Upper lobe of right lung (tissue), 1 donor: ENCODE data around the gene DCAF11. TPM values are rescaled to one million over a fixed set of nuclear protein-coding genes. Genes with fewer than 3 reads are reported as not detected.

Experiments used
- ATAC-seq: fragments of 200-7000 bp; cut with Tn5 transposase; one replicate; pipeline ENCODE4 v1.9.1; 2020; ENCODE audit warnings: mild to moderate bottlenecking, moderate library complexity
- DNase-seq: peaks from one replicate; pipeline ENCODE4 v3.0.0-alpha.2; 2020
- H3K27ac ChIP-seq: fragments of 200-600 bp; one replicate; pipeline ENCODE4 v1.8.0; 2022
- H3K27me3 ChIP-seq: fragments of 200-600 bp; one replicate; pipeline ENCODE4 v1.8.0; 2022; ENCODE audit warnings: mild to moderate bottlenecking
- H3K36me3 ChIP-seq: fragments of 200-600 bp; one replicate; pipeline ENCODE4 v1.8.0; 2022
- H3K4me1 ChIP-seq: fragments of 200-600 bp; one replicate; pipeline ENCODE4 v1.8.0; 2022
- H3K4me3 ChIP-seq: fragments of 200-600 bp; one replicate; pipeline ENCODE4 v1.8.0; 2022; ENCODE audit warnings: mild to moderate bottlenecking
- H3K9me3 ChIP-seq: fragments of 200-600 bp; one replicate; pipeline ENCODE4 v1.8.0; 2022
- intact Hi-C: fragments of 100-400 bp; cut with DNase I; formaldehyde crosslinking; loops from one replicate; pipeline ENCODE4 v1.11.0; 2022
- total RNA-seq: library from RNA; stranded (reverse); fragmentation: NEBNext Ultra II Directional; extraction: Animal tissue kit (Norgen Biotek cat#: 25700); gene quantifications from one replicate; pipeline ENCODE4 v1.2.1, GENCODE V29; 2021
- TF ChIP-seq, protein P1 (sequence below): fragments of 200-600 bp; IDR thresholded peaks from one replicate; pipeline ENCODE4 v1.8.0; 2022; ENCODE audit warnings: antibody characterized with exemption
- donor health status: DM: no; HTN: yes; CAD: no; lungs with severe emphysema.

Gene DCAF11
- total RNA-seq, 1 donor from 2014 or later, result 57.8 TPM

GRCh38 chr14:24072436-24072835, 42.1 kb upstream of the DCAF11 start:
- intact Hi-C loops, result no loop called here
- Histone ChIP-seq H3K4me1 (no peaks in the 10 kb centered on the region), H3K27me3 (peaks cover 8% of the 10 kb centered on the region), H3K36me3 (no peaks in the 10 kb centered on the region), H3K9me3 (no peaks in the 10 kb centered on the region), H3K4me3 (no peak overlapping the region), H3K27ac (no peak overlapping the region)
- DNase-seq (no peak), ATAC-seq (no peak)
- TF ChIP-seq, protein P1, sequence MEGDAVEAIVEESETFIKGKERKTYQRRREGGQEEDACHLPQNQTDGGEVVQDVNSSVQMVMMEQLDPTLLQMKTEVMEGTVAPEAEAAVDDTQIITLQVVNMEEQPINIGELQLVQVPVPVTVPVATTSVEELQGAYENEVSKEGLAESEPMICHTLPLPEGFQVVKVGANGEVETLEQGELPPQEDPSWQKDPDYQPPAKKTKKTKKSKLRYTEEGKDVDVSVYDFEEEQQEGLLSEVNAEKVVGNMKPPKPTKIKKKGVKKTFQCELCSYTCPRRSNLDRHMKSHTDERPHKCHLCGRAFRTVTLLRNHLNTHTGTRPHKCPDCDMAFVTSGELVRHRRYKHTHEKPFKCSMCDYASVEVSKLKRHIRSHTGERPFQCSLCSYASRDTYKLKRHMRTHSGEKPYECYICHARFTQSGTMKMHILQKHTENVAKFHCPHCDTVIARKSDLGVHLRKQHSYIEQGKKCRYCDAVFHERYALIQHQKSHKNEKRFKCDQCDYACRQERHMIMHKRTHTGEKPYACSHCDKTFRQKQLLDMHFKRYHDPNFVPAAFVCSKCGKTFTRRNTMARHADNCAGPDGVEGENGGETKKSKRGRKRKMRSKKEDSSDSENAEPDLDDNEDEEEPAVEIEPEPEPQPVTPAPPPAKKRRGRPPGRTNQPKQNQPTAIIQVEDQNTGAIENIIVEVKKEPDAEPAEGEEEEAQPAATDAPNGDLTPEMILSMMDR, result no peak

DNA sequence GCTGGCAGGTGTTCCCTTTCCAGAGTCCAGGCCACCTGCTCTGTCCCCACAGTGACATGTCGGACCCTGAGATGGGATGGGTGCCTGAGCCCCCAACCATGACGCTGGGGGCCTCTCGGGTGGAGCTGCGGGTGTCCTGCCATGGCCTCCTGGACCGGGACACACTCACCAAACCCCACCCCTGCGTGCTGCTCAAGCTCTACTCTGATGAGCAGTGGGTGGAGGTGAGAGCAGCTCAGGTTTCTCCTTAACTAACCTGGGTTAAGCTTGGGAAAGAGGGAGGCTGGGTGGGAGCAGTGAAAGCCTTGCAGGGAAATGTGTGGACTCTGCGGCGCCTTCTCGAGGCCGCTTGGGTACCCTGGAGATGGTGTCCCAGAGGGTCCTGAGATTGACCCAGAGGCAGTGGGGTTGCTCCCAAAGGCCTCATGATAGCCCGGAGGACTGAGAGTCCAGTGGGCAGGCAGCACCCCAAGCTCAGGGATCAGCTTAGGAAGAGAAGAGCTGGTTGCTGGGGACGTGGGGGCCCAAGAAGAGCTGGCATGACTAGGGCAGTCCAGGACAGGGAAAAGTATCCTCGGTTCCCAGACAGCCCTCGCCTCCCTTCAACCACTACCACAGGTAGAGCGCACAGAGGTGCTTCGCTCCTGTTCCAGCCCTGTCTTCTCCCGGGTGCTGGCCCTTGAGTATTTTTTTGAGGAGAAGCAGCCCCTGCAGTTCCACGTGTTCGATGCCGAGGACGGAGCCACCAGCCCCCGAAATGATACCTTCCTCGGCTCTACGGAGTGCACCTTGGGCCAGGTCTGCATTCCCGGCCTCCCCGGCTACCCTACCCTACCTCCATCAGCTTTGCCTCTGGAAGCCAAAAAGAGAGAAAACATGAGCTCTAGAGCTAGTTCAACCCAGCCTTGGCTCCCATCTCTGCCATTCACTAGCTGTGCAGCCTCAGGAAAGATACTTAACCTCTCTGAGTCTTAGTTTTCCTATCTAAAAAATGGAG, 41.4 kb upstream of the DCAF11 start:
- Histone ChIP-seq H3K4me1 (no peaks in the 10 kb centered on the region), H3K9me3 (no peaks in the 10 kb centered on the region), H3K36me3 (no peaks in the 10 kb centered on the region), H3K27me3 (peaks cover 8% of the 10 kb centered on the region), H3K27ac (no peak overlapping the region), H3K4me3 (no peak overlapping the region)
- intact Hi-C loops, result no loop called here
- DNase-seq (no peak), ATAC-seq (no peak)
- TF ChIP-seq, protein P1, result no peak

DNA sequence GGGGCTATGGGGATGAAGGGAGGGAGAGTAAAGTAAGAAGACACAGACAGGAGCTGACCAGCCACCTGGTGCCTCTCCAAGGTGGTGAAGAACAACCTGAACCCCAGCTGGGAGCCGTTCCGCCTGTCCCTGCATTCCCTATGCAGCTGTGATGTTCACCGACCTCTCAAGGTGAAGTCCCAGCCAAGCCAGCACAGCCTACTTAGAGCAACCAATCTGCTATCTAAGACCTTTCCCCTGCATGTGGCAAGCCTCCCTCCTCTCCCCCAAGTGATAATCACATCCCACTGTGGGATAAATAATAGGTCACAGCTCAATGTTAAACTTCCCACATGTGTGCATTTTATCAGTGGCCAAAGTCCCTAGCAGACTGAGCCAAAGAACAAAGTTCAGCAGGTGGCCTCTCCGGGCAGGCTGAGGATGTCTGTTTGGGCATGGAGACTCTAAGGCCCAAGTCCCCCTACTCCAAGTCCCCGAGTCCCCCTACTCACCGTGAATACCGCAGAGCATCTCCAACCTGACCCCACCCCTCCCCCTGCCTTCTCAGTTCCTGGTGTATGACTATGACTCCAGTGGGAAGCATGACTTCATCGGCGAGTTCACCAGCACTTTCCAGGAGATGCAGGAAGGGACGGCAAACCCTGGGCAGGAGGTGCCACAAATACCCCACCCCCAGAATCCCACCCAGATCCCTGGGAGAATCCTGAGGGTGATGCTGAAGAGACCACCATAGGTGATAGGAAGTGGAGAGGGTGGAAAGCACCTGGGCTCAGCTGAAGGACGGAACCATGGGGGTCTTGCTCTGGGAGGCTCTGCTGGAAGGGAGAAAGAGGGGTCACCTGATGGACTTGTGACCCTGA, 39.7 kb upstream of the DCAF11 start:
- Histone ChIP-seq H3K9me3 (no peaks in the 10 kb centered on the region), H3K4me3 (no peak overlapping the region), H3K4me1 (no peaks in the 10 kb centered on the region), H3K27me3 (peaks cover 8% of the 10 kb centered on the region), H3K36me3 (no peaks in the 10 kb centered on the region), H3K27ac (no peak overlapping the region)
- ATAC-seq (no peak), DNase-seq (no peak)
- TF ChIP-seq, protein P1, result no peak
- intact Hi-C loops, result no loop called here

DNA sequence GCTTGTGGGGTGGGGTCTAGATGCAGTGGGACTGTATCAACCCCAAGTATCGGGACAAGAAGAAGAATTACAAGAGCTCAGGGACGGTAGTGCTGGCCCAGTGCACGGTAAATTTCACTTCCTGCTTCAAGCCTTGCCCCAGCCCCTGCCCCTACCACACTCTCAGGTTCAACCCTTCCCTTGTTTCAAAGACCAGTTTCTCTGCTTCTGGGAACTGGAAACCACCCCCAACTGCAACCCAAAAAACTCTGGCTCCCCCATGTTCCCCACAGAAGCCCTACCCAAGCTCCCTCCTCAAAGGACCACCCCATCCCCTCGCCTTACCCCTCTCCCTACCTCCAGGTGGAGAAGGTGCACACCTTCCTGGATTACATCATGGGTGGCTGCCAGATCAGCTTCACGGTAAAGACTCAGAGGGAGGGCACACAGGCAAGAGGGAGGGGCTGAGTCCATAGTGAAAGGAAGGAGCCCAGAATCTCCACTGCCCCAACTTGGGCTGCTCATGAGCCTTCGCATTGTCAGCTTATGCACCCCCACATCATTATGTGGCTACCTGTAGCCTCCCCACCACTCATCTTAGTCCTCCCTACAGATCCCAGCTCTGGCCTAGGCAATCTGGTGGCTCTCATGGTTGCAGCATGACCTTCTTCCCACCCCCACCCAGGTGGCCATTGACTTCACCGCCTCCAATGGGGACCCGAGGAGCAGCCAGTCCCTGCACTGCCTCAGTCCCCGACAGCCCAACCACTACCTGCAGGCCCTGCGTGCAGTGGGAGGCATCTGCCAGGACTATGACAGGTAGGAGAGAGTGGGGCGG, 38.9 kb upstream of the DCAF11 start:
- peaks cover 8% of the 10 kb centered on the region for H3K27me3 ChIP-seq
- no peak overlapping the region for H3K27ac ChIP-seq
- no peaks in the 10 kb centered on the region for H3K36me3 ChIP-seq
- TF ChIP-seq, protein P1, result no peak
- ATAC-seq (no peak), DNase-seq (no peak)
- intact Hi-C loops, result no loop called here
- H3K4me3 ChIP-seq, result no peak overlapping the region
- H3K9me3 ChIP-seq, result no peaks in the 10 kb centered on the region
- H3K4me1 ChIP-seq, result peaks cover 1% of the 10 kb centered on the region

GRCh38 chr14:24076302-24076601, 38.3 kb upstream of the DCAF11 start:
- Histone ChIP-seq H3K27ac (no peak overlapping the region), H3K36me3 (no peaks in the 10 kb centered on the region), H3K27me3 (peaks cover 8% of the 10 kb centered on the region), H3K9me3 (no peaks in the 10 kb centered on the region), H3K4me1 (peaks cover 4% of the 10 kb centered on the region), H3K4me3 (no peak overlapping the region)
- TF ChIP-seq, protein P1, result no peak
- DNase-seq (no peak), ATAC-seq (no peak)
- intact Hi-C loops, result no loop called here
